Gastrocnemius medialis (tissue), 4 donors: ENCODE results near the gene DNAJC7.

Experiments
- CTCF ChIP-seq, 5 experiments: fragments of 450-650 bp in 3 of 5; fragments of 200-600 bp in 2 of 5; sonication (generic) in 2 of 5; IDR thresholded peaks in 4 of 5; conservative IDR thresholded peaks in 1 of 5; 1 replicate in 4 of 5; 2 replicates in 1 of 5; pipeline ENCODE4 v1.5.1; 2016 to 2019; ENCODE audit warnings: antibody characterized with exemption in 5 of 5, mild to moderate bottlenecking in 3 of 5, moderate library complexity in 3 of 5
- POLR2A ChIP-seq, 2 donors: fragments of 450-650 bp; IDR thresholded peaks; one replicate each; pipeline ENCODE4 v1.6.1; 2017; ENCODE audit warnings: antibody characterized with exemption in 2 of 2, mild to moderate bottlenecking in 2 of 2, moderate library complexity in 2 of 2

DNA sequence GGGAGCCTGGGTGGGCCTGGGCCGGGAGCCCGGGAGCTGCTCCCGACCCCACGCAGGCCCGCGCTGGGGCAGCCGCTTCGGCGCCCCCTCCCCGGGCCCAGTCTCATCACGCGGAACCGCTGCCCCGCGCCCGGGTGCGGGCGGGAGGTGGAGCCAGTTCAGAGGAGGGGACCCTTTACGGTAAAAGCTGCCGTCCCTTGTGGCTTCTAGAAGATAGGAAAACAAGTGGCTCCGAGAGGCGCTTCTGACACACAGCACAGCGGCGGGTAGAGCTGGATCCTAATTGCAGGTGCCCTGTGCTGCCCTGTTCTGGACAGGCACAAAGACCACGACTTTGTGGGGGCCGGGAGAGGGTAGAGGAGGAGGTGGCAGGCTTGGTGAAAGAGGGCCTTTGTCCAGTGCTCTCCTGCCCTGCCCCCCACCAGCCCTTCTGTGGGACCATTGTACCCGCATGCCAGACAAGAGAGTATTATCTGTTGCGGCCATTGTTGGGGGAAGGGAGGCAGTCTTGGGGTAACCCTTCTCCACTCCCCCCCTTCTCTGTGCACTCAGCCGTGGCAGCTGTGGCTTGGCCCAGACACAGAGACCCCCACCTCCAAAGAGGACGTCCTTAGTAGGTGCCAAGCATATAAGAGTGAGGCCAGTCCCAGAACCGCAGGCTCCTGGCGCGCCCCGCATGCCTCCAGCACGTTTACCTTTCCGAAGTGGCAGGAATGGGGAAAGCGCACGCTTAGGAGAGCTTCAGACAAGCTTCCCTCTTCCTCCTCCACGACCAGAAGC lies 49.9 kb downstream of the DNAJC7 start:
- TF ChIP-seq CTCF (IDR thresholded peaks at IDR 0.05 in 4 of 5, conservative IDR thresholded peaks at IDR 0.05 in 1 of 5), result no peak
- no peak for TF ChIP-seq POLR2A (IDR thresholded peaks at IDR 0.05)
